ENCODE data around the gene CDC7. TPM values are rescaled to one million over a fixed set of nuclear protein-coding genes. Genes with fewer than 3 reads are reported as not detected.

CDC7 gene
- total RNA-seq, 1 experiment from 2014 or later, result 41.6 TPM

- Histone ChIP-seq H2AK5ac (ENCODE audit: insufficient read length, low read length) (no peak overlapping the region), H3T11ph (ENCODE audit: low read length) (no peak overlapping the region), H2BK5ac (ENCODE audit: insufficient read length, low read length) (no peak overlapping the region), H2BK20ac (ENCODE audit: low read depth, low read length, poor library complexity, severe bottlenecking) (no peak overlapping the region), H2AFZ (ENCODE audit: low read length) (no peak overlapping the region), H4K8ac (replicated peaks; ENCODE audit: insufficient read length, low read depth, low read length) (no peak overlapping the region), H3K79me1 (ENCODE audit: insufficient read depth, low read depth, low read length, poor library complexity, severe bottlenecking) (no peaks in the 10 kb centered on the region), H3K9ac (ENCODE audit: extremely low read depth, insufficient read length, low read length) (no peak overlapping the region), H3K23me2 (ENCODE audit: insufficient read length, low read depth, low read length, poor library complexity, severe bottlenecking) (peaks cover 9% of the 10 kb centered on the region), H3K9me3 (ENCODE audit: control insufficient read depth, low read depth, low read length) (no peaks in the 10 kb centered on the region), H3K27me3 (ENCODE audit: insufficient read depth, low read length) (no peaks in the 10 kb centered on the region), H3K27ac (ENCODE audit: insufficient read length, low read depth, low read length) (no peak overlapping the region), H3K14ac (ENCODE audit: insufficient read depth, low read length) (no peak overlapping the region), H4K5ac (ENCODE audit: insufficient read length, low read depth, low read length) (no peak overlapping the region), H3K4me2 (ENCODE audit: insufficient read depth, insufficient read length, low read length) (no peak overlapping the region), H3K4ac (ENCODE audit: low read depth, low read length) (no peak overlapping the region), H3K18ac (ENCODE audit: insufficient read length, low read depth, low read length) (no peak overlapping the region), H3K56ac (ENCODE audit: insufficient read length, low read depth, low read length) (no peak overlapping the region), H3K79me2 (ENCODE audit: insufficient read depth, low read length) (peaks cover 10% of the 10 kb centered on the region; the same call in 1 of the 2 replicates), H3K4me1 (ENCODE audit: insufficient read depth, low read length) (no peaks in the 10 kb centered on the region), H3K23ac (ENCODE audit: insufficient read length, low read depth, low read length) (no peak overlapping the region), H4K20me1 (ENCODE audit: control insufficient read depth, insufficient read depth, insufficient read length) (no peaks in the 10 kb centered on the region), H4K91ac (ENCODE audit: insufficient read length, low read depth, low read length) (no peak overlapping the region), H2BK12ac (ENCODE audit: insufficient read length, low read depth, low read length) (no peak overlapping the region), H2BK15ac (ENCODE audit: low read depth, low read length) (no peak overlapping the region), H2BK120ac (ENCODE audit: low read depth, low read length, poor library complexity, severe bottlenecking) (no peak overlapping the region)
- Mint-ChIP-seq H3K36me3 (ENCODE audit: insufficient read depth in 1 of 3, low read depth in 3 of 3) (peaks cover 0 to 7% (median 7%) of the 10 kb centered on the region in 3 experiments; a peak in 6 of 7 replicates), H3K27me3 (ENCODE audit: low read depth) (no peaks in the 10 kb centered on the region; the same call in 1 of the 2 replicates), H3K4me3 (no peak overlapping the region), H3K27ac (no peak overlapping the region), H3K9me3 (no peaks in the 10 kb centered on the region), H3K4me1 (peaks cover 12 to 15% of the 10 kb centered on the region in 2 experiments)
- WGBS (ENCODE audit: extremely low coverage, insufficient read length, low lambda C conversion rate), result no CpG with 5 or more reads among the region's 2 CpGs
- TF ChIP-seq, protein P1, sequence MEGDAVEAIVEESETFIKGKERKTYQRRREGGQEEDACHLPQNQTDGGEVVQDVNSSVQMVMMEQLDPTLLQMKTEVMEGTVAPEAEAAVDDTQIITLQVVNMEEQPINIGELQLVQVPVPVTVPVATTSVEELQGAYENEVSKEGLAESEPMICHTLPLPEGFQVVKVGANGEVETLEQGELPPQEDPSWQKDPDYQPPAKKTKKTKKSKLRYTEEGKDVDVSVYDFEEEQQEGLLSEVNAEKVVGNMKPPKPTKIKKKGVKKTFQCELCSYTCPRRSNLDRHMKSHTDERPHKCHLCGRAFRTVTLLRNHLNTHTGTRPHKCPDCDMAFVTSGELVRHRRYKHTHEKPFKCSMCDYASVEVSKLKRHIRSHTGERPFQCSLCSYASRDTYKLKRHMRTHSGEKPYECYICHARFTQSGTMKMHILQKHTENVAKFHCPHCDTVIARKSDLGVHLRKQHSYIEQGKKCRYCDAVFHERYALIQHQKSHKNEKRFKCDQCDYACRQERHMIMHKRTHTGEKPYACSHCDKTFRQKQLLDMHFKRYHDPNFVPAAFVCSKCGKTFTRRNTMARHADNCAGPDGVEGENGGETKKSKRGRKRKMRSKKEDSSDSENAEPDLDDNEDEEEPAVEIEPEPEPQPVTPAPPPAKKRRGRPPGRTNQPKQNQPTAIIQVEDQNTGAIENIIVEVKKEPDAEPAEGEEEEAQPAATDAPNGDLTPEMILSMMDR (conservative IDR thresholded peaks at IDR 0.05), result no peak
- DNase-seq, result no peak
Observed at GRCh38 chr1:91498035-91498434, 2.6 kb upstream of the CDC7 start.
